ENCODE data around the gene SELENOI.
"Not testable (repeated sequence)": the region's sequence is repeated elsewhere in the genome, so short reads cannot be mapped to it uniquely, and the experiment has no call there.

Gene SELENOI

DNA sequence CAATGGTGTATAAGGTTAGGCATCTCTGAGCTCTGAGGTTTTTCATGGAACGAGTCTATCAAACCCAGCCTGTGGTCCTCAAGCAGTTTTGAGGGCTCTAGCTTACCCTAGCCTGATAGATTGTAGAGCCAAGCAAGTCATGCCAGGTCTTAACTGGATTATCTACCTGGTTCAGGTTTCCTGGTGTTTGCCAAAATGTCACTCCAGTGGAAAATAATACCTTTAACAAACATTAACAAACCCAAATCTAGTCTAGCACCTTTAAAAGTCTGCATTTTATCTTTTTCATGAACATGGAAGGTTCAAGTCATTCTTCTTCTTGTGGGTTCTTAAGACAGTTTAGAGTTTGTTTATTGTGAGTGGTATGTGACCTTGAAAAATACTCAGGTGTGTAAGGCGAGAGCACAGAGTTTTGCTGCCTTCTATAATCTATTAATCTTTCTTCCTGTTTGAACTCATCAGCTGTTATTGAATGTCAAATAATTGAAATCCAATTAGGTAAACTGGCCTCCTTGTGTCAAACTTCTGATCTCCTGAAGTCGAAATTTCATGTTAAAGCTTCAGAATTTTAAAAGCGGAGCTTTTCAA, 14.0 kb downstream of the SELENOI start:
- DNase-seq, result no peak

DNA sequence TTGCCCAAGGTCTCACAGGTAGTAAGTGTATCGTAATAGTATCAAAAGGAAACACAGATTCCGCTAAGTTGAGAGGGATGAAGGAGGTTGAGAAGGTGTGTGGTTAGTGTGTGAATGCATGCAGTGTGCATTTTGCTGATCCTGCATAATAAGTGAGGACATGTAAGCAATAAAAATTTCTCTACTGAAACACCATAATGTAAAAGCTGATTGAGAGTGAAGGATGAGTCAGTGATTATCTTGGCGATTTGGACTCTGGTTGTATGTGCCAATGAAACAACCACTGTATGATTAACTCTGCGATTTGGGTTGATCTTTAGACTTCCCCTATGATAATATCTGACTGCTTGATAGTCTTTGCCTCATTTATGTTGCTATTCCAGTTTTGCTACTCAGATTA, 17.4 kb downstream of the SELENOI start:
- DNase-seq, result peak; percentile 4

DNA sequence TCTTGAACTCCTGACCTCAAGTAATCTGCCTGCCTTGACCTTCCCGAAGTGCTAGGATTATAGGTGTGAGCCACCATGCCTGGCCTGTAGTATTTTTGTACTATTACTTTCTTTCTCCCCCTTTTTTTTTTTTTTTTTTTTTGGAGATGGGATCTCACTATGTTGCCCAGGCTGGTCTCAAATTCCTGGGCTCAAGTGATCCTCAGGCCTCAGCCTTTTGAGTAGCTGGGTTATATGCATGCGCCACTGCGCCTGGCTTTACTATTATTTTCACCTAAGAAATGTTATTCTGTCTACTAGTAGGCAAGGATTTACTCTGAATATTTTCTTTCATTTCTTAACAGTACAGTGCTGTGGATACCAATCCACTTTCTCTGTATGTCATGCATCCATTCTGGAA, 18.0 kb downstream of the SELENOI start:
- DNase-seq, result no peak

DNA sequence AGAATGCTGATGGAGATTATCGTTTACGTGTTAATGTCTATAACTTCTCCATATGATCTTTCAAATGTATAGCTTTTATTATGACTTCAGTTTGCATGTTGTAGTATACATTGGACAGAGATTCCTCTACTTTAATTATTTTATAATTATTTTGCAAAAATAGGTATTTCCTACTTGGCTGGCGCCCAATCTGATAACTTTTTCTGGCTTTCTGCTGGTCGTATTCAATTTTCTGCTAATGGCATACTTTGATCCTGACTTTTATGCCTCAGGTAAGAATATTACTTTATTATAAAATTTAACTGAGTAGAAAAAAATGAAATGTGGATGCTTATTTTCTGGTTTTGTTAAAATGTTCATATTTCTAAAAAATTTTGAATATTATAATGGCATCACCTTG, 18.7 kb downstream of the SELENOI start:
- no peak for DNase-seq

DNA sequence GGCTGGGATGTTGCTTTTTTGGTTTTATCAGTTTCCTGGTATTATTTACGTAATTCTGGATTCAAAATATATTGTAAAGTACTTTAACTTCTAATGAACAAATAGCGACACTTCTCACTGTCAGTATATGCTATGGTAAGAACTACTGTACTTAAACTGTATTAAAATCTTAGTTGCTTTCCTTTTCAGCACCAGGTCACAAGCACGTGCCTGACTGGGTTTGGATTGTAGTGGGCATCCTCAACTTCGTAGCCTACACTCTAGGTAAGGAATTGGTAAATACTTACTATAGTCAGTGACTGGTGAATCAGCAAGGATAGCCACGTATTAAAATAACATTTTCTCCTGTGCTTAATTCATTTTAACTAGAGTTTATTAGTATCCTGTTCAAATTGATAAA, 21.0 kb downstream of the SELENOI start:
- DNase-seq, result no peak

DNA sequence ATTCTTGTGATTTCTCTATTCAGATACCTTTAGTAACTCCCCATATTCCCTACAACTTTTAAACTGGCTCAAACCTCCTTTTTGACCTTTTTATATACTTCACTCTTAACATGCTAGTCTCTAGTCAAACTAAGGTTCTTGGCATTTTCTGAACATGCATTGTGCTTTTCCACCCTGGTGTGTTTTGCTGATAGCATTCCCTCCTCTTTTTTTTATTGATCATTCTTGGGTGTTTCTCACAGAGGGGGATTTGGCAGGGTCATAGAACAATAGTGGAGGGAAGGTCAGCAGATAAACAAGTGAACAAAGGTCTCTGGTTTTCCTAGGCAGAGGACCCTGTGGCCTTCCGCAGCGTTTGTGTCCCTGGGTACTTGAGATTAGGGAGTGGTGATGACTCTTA, 23.7 kb downstream of the SELENOI start:
- not testable (repeated sequence) for DNase-seq

DNA sequence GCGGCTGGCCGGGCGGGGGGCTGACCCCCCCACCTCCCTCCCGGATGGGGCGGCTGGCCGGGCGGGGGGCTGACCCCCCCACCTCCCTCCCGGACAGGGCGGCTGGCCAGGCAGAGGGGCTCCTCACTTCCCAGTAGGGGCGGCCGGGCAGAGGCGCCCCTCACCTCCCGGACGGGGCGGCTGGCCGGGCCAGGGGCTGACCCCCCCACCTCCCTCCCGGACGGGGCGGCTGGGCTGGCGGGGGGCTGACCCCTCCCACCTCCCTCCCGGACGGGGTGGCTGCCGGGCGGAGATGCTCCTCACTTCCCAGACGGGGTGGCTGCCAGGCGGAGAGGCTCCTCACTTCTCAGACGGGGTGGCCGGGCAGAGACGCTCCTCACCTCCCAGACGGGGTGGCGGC, 25.0 kb downstream of the SELENOI start:
- not testable (repeated sequence) for DNase-seq

DNA sequence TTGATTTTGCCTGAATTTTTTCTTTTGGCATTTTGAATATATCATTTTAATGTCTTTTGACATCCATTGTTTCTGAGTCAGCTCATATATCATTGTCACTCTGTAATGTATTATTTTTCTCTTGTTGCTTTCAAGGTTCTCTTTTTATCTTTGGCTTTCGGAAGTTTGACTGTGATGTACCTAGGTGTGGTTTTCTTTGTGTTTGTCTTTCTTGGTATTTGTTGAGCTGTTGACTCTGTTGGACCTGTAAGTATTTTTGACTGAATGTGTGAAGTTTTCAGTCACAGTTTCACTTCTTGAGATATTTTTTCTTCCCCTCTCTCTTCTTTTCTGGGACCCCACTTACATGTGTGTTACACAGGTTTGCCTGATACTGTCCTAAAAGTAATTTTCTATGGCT, 30.9 kb downstream of the SELENOI start:
- no peak for DNase-seq

DNA sequence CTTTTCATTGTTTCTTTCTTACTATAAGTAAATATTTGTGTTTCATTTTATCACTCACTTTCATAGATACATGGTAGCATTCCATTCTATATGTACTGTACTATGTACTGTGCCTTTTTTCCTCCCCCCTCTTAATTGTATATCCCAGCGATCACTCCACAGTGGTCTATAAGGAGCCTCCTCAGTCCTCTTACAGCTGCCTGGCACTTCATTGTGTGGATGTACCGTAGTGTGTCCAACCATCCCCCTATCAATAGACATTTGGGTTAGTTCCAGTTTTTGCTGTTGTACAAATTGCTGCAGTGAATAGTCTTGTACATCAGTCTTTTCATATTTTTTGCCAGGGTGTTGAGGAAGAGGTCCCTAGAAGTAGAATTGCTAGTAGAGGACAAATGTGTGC, 34.3 kb downstream of the SELENOI start:
- no peak for DNase-seq

DNA sequence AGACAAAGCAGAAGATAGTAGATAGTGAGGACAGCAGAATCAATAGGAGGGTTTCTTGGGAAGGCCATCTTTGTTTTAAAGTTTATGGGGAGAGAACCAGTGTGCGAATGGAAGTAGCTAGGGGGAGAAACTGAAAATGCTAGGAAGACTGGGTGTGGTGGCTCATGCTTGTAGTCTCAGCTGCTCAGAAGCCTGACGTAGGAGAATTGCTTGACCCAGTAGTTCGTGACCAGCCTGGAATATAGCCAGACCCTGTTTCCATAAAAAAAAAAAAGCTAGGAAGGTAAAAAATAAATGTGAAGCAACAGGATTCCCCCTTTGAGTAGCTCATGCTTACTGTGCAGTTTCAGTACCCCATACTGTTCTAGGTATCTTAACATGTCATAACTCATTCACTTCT, 36.6 kb downstream of the SELENOI start:
- no peak for DNase-seq

DNA sequence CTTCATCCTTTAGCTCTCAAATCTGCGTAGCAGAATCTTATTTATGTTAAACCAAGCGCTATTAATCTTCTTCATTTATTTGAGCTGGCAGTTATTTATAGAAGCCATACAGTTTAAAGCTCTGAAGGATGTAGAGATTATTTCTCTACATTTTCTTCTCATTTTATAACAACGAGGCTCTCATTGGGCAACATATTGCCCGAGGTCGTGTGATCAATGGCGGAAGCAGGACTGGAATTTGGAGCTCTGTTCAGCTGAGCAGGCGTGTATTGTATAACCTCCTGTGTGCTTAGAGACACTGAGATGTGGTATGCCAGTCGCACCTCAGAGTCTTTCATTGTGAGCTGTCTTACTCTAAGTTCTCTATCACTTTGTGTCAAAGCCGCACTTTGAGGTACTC, 38.2 kb downstream of the SELENOI start:
- no peak for DNase-seq

DNA sequence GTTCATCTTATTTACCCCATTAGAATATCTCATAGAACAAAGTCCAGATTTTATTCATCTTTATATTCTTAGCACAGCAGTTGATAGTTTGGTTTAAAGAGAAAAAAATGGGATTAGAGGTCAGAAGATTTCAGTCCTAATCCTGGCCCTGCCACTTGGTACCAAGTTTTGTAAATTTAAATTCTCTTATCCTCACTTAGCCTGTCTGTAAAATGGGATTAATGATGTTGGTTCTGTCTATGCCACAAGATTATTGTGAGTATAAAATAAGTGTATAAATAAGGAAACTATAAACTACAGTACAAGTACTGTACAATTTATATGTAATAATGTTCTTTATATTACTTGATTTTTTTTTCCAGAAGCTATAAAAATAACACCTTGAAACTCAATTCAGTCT, 38.7 kb downstream of the SELENOI start:
- DNase-seq, result no peak

DNA sequence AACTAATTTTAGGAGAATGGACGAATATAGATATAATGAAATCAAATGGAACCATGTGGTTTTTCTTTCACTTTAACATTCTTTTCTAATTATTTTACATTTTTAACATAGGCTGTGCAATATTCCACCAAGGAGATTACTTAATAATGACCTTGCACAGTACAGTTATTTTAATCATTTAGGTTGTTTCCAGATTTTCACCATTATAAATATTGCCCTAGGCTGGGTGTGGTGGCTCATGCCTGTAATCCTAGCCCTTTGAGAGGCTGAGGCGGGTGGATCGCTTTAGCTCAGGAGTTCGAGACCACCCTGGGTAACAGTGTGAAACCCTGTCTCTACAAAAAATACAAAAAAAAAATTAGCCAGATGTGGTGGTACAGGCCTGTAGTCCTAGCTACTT, 41.2 kb downstream of the SELENOI start:
- no peak for DNase-seq

DNA sequence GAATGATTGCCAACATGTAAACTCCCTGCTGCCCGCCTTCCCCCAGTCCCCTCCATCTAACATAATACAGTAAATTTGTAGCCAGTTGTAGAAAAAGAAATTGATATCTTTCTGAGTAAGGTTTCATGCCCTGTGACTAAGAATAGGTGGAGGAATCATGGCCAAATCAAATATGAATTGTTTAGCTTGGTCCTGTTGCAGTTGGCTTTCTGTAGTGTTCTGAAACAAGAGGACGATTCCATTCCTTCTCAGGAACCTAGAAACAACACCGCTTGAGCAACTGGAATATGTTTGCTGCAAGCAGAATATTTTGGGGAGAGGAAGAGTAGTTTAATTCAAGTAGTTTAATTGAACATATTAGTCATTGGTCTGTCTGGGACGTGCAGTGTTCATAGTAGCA, 48.8 kb downstream of the SELENOI start:
- no peak for DNase-seq

DNA sequence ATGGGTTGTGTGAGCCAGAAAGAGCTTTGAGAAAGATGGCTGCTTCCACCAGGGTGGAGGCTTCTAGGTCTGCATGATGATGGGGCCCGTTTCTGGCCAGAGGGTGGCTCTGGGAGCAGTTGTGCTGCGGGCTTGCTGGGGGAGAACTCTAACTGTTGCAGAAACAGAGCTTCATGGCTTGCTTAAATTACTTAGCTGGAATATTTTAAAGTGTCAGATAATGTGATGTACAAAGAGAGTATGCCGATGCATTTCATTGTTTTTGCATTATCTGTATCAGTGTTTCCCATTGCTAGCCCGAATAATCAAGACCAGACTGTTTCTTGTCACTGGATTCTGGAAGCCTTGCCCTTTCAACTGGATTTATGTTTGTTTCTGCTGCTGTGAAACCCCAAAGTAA, 49.5 kb downstream of the SELENOI start:
- DNase-seq, result no peak

DNA sequence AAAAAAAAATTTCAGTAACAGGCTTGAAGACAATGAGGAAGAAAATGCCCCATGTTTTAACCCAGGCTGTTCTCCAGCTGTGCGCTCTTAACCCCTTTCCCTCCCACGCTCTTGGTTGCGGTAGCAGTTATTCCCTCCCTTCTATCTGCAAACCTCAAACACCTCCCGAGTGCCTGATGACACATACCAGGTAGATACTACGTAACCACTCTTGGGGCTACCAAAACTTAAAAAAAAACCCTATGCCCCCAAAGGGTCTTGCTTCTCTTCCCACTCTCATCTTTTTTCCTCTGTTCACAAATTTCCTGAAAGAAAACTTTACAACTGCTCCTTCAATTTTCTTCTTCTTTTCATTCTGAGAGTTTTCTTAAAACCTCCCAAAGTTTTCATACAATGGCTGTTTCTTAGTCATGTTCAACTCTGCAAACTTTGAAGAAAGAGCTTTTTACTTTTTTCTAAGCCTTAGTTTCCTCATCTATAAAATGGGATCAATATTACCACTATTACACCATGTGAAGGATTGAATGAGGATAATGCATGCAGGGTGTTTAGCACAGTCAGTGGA, 50.9 kb downstream of the SELENOI start:
- DNase-seq, result no peak

DNA sequence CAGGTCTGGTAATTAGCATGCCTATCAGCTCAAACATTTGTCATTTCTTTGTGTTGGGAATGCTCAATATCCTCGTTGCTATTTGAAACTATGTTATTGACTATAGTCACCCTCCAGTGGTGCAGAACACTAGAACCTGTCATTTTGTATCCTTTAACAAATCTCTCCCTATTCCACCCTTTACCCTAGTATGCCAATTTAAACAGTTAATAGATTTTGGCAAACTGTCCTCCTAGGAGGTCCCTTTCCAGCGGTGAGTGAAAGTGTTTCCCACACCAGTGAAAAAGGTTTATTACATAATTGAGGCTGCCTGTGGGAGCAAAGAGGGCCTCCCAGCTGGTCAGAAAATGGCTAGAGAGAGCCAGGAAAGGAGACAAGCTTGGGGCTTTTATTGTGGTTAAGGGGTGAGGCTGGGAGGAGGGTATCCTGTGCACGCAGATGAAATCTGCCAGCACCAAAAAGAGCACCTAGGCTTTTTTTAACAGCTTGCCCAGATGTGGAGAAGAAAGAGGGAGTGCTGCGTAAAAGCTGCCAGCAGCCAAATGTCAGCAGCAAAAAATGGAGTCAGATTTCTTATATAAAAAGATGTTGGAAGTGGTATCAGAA, 53.9 kb downstream of the SELENOI start:
- no peak for DNase-seq

DNA sequence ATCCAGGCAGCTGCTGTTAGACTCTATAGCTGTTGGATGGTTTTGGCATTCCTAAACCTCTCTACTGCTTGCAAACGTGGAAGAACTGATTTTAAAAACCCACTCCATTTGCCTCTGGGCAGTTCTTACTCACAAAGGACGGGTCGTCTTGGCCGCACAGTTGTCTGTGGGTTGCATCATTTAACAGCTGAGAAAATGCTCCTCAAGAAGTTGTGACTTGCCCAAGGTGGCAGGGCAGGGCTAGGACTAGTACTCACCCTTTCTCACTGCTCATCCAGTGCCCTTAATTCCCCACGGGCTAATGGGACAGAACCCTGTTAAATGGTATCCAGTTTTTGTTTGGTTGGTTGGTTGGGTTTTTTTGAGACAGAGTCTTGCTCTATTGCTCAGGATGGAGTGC, 54.8 kb downstream of the SELENOI start:
- DNase-seq, result no peak

DNA sequence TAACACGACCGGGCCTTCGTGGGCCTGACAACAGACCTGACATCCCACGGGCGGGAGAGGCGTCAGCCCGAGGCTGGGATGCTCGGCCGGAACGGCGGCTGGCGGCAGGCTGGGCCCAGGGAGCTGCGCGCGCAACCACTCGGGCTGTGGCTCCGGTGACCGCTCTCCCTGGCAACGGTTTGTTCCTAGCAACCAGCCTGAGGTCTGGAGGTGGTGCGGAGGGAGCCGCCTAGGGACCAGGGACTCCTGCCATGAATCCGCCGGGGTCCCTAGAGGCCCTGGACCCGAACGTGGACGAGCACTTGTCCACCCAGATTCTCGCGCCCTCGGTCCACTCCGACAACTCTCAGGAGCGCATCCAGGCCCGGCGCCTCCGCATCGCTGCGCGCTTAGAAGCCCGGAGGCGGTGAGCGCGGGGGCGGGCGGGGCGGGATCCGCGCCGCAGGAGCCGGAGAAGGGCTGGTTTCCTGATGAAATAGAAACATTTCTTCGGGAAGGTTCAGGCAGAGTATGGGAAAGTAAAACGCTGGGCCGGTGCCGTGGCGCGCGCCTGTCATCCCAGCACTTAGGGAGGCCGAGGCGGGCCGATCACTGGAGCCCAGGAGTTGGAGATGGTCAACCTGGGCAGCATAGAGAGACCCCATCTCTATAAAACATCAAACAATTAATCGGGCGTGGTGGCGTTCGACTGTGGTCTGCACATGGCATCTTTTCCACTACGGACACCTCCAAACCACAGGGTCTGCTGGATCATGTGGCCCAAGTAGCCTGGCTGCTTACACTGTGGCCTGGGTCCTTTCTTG, 56.0 kb downstream of the SELENOI start, which contains the start of gene DRC1:
Gene DRC1 (plus strand): TSS at position 182 of the 803 bp plus-strand sequence. CDS start 70 bp downstream, at position 252.
- DNase-seq, result no peak

DNA sequence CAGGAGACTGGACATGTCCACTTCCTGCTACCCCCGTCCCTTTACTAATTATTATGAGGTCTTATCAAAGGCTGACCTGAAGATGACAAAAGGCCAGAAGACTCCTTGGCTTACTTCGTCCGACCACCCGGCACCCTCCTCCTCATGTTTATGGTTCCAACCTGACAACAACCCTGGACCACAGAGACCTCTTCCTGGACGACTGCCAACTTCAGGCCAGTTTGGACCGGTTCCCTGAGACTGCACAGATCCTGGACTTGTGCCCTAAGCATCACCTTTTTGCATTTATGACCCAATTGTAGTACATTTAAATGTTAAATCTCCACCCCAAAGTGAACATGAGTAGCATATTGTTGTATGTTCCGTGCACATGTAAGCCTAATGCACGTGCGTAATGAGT, 61.6 kb downstream of the SELENOI start:
- DNase-seq, result no peak

DNA sequence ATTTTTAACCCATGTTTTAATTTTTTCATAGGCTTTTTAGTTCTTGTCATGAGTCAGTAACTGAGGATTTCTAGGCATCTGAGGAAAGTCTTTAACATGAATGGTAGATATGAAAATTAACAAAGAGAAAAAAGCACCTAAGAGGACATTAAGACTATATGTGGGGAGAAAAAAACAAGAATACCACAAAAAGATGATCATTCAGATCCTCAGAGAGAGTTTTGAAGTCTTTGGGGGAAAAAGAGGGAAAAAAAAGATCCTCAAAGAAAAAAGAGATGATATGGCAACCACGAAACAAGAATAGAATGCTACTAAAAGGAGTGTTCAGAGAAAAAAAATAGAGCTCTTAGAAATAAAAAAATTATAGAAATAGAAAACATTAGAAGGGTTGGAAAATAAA, 63.8 kb downstream of the SELENOI start:
- no peak for DNase-seq

DNA sequence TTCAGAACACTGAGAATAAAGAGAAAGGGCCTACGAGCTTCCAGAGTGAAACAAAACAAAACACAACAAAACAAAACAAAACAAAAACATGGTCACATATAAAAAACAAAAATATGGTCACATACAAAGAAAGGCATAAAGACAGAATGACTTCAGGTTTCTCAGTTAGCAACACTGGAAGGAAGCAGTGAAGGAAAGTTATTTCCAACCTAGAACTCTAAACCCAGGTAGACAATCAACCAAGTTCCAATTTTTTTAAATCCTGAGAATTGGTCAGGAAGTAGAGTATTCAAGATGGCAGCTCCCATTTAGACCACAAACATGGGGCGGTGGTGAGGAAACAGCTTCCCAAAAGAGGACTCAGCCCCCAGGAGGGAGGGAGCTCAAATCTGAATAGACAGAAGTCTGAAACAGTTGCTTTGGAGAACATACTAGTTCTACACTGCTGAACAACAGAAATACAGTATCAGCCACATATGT, 64.9 kb downstream of the SELENOI start:
- no peak for DNase-seq

DNA sequence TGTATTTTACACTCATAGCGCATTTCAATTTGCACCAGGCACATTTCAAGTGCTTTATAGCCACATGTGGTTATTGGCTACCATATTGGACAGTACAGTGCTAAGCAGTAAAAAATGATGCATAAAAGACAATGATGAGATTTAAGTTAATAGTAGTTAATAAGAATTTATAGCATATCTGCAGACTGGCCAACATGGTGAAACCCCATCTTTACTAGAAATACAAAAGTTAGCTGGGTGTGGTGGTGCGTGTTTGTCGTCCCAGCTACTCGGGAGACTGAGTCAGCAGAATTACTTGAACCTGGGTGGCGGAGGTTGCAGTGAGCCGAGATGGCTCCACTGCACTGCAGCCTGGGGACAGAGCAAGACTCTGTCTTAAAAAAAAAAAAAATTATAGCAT, 65.5 kb downstream of the SELENOI start:
- DNase-seq, result no peak

All from CD4-positive, alpha-beta T cell treated with Interleukin-17A for 1 hour (primary cell).